HepG2 (cell line): ENCODE measurements around the gene HPS4. TPM values are rescaled to one million over a fixed set of nuclear protein-coding genes. Genes with fewer than 3 reads are reported as not detected.

ENCODE experiments used
- ATAC-seq: fragments of 200-7000 bp; cut with Tn5 transposase; 3 replicates; pipeline ENCODE4 v1.9.1; 2020; ENCODE audit warnings: mild to moderate bottlenecking, moderate library complexity
- BruUV-seq: library from RNA; stranded (reverse); fragments of 400-500 nt; replicated peaks from 2 replicates; lab custom pipeline; 2021; lab: Mats Ljungman, UMichigan
- CTCF ChIA-PET: fragments of 300-600 bp; formaldehyde crosslinking; extraction: SDS; loops from one replicate; lab custom pipeline; 2021; ENCODE audit warnings: low total read pairs, inconsistent platforms, low intra/inter-chr PET ratio; lab: Yijun Ruan, JAX
- POLR2A ChIA-PET: fragments of 350-600 bp; sonication (Branson Sonifier 250); formaldehyde crosslinking; loops from one replicate; lab custom pipeline; 2020; ENCODE audit warnings: antibody characterized with exemption, inconsistent platforms; lab: Yijun Ruan, JAX
- DNase-seq: peaks from one replicate; pipeline ENCODE4 v3.0.0-alpha.2; 2015; ENCODE audit warnings: low spot score
- FAIRE-seq: peaks from 3 replicates; lab custom pipeline; 2011; peaks lifted over from hg19 to GRCh38; lab: Jason Lieb, UNC
- H2AFZ ChIP-seq: one replicate; pipeline ENCODE4 v1.6.1; 2011; ENCODE audit warnings: low read length, inconsistent platforms
- H3K27ac ChIP-seq: fragments of 300-600 bp; 3 replicates; pipeline ENCODE4 v1.8.0; 2011; ENCODE audit warnings: mixed run types, mild to moderate bottlenecking, mixed read lengths, low read length, inconsistent platforms; ENCODE audit not compliant: insufficient read depth; ENCODE audit errors: extremely low read length
- H3K27me3 ChIP-seq, 2 experiments: fragments of 200-600 bp in 1 of 2; 2 replicates in 1 of 2; 3 replicates in 1 of 2; pipeline versions ENCODE4 v1.6.0 to v1.8.0; 2011; ENCODE audit warnings: low read length in 2 of 2, mild to moderate bottlenecking in 2 of 2, moderate library complexity in 2 of 2, inconsistent platforms in 1 of 2; ENCODE audit not compliant: insufficient read depth in 2 of 2, control insufficient read depth in 1 of 2
- H3K36me3 ChIP-seq, 2 experiments: fragments of 200-600 bp in 1 of 2; replicated peaks in 1 of 2; 2 replicates in 1 of 2; 3 replicates in 1 of 2; pipeline versions ENCODE4 v1.5.1 to v1.8.0; 2011; ENCODE audit warnings: low read length in 2 of 2, inconsistent platforms in 1 of 2; ENCODE audit not compliant: insufficient read depth in 2 of 2, control insufficient read depth in 1 of 2
- H3K4me1 ChIP-seq: 2 replicates; pipeline ENCODE4 v1.5.1; 2012; ENCODE audit warnings: low read length, inconsistent platforms; ENCODE audit not compliant: insufficient read depth
- H3K4me2 ChIP-seq: 2 replicates; pipeline ENCODE4 v1.6.0; 2011; ENCODE audit warnings: low read depth, low read length, inconsistent platforms
- H3K4me3 ChIP-seq, 3 experiments: fragments of 200-600 bp in 1 of 3; sonication (generic), shearing (Covaris generic) in 1 of 3; replicated peaks in 1 of 3; 2 replicates each; pipeline ENCODE4 v1.5.1; 2011 to 2016; ENCODE audit warnings: low read length in 3 of 3, inconsistent platforms in 2 of 3, low read depth in 2 of 3, mild to moderate bottlenecking in 2 of 3, control low read depth in 1 of 3, mixed read lengths in 1 of 3; ENCODE audit not compliant: insufficient read depth in 1 of 3
- H3K79me2 ChIP-seq: one replicate; pipeline ENCODE4 v1.6.1; 2011; ENCODE audit warnings: low read length, inconsistent platforms; ENCODE audit not compliant: insufficient read depth
- H3K9ac ChIP-seq: 2 replicates; pipeline ENCODE4 v1.6.0; 2011; ENCODE audit warnings: mild to moderate bottlenecking, low read depth, low read length, inconsistent platforms; ENCODE audit not compliant: insufficient read depth
- H3K9me3 ChIP-seq: 2 replicates; pipeline ENCODE4 v1.5.1; 2012; ENCODE audit warnings: mild to moderate bottlenecking, low read length
- H4K20me1 ChIP-seq: 2 replicates; pipeline ENCODE4 v1.6.0; 2011; ENCODE audit warnings: inconsistent platforms, mild to moderate bottlenecking, low read length, moderate library complexity; ENCODE audit not compliant: insufficient read depth
- ARHGAP35 ChIP-seq: sonication (generic); formaldehyde crosslinking; IDR thresholded peaks from 2 replicates; pipeline ENCODE4 v1.9.0; 2022; ENCODE audit warnings: mild to moderate bottlenecking, inconsistent platforms, moderate library complexity, missing genetic modification reagents, borderline replicate concordance
- ELF4 ChIP-seq: sonication (generic); formaldehyde crosslinking; IDR thresholded peaks from 2 replicates; pipeline ENCODE4 v1.5.0; 2020; ENCODE audit warnings: missing genetic modification reagents, mild to moderate bottlenecking, moderate library complexity, borderline replicate concordance
- ZNF3 ChIP-seq: IDR thresholded peaks from 2 replicates; pipeline ENCODE4 v1.7.0; 2017; ENCODE audit warnings: inconsistent platforms
- ZNF317 ChIP-seq: sonication (generic); formaldehyde crosslinking; IDR thresholded peaks from 2 replicates; pipeline ENCODE4 v1.5.0; 2020; ENCODE audit warnings: mild to moderate bottlenecking, missing genetic modification reagents
- ZNF572 ChIP-seq: sonication (generic); formaldehyde crosslinking; IDR thresholded peaks from 2 replicates; pipeline ENCODE4 v1.5.1; 2020; ENCODE audit warnings: mild to moderate bottlenecking, missing genetic modification reagents
- WGBS: methylation state at CpG from one replicate; pipeline ENCODE4 v1.1.6; 2017; ENCODE audit warnings: low lambda C conversion rate; 5-methylcytosine and 5-hydroxymethylcytosine counted together
- in situ Hi-C: cut with HindIII; loops from 2 replicates; pipeline ENCODE4 v1.10.0; 2017; ENCODE audit warnings: low pct_unique_long_range_greater_than_20kb; ENCODE audit not compliant: extremely low pct_ligation_motif_present
- intact Hi-C: fragments of 100-400 bp; cut with micrococcal nuclease; formaldehyde crosslinking; loops from one replicate; pipeline ENCODE4 v1.10.0; 2022; ENCODE audit not compliant: unreplicated experiment
- polyA plus RNA-seq, 8 experiments: library from polyadenylated mRNA; depleted of rRNA in 3 of 8; stranded (reverse) in 7 of 8; unstranded in 1 of 8; fragments of >200 nt; fragmentation: Illumina TruSeq in 4 of 8; extraction: Trizol in 4 of 8; gene quantifications; 2 replicates each; pipeline versions ENCODE4 v1.2.1 to v1.2.3, GENCODE V29; 2011 to 2016; ENCODE audit warnings: low read depth in 4 of 8, missing spikeins in 1 of 8, mixed read lengths in 1 of 8; ENCODE audit not compliant: insufficient read depth in 1 of 8
- total RNA-seq, 5 experiments: library from RNA; depleted of rRNA; stranded (reverse); fragments of >200 nt; fragmentation: Illumina TruSeq; extraction: Trizol; gene quantifications; 2 replicates each; pipeline ENCODE4 v1.2.3, GENCODE V29; 2016; ENCODE audit warnings: low read depth in 1 of 5
- TF ChIP-seq, protein P1 (sequence below): sonication (generic); formaldehyde crosslinking; IDR thresholded peaks from 2 replicates; pipeline ENCODE4 v1.4.0; 2020; ENCODE audit warnings: missing genetic modification reagents, borderline replicate concordance
- TF ChIP-seq, protein P2 (sequence below): sonication (generic); formaldehyde crosslinking; IDR thresholded peaks from 2 replicates; pipeline ENCODE4 v1.5.0; 2020; ENCODE audit warnings: missing genetic modification reagents
- TF ChIP-seq, protein P3 (sequence below): sonication (generic); formaldehyde crosslinking; IDR thresholded peaks from 2 replicates; pipeline ENCODE4 v1.4.0; 2020; ENCODE audit warnings: mild to moderate bottlenecking, missing genetic modification reagents

HPS4 gene
- total and polyA plus RNA-seq, 2 of the 13 experiments (the other 11 are each of a cell fraction or from before 2014, with no cell fraction given) = 27.4 to 34.0 TPM

DNA sequence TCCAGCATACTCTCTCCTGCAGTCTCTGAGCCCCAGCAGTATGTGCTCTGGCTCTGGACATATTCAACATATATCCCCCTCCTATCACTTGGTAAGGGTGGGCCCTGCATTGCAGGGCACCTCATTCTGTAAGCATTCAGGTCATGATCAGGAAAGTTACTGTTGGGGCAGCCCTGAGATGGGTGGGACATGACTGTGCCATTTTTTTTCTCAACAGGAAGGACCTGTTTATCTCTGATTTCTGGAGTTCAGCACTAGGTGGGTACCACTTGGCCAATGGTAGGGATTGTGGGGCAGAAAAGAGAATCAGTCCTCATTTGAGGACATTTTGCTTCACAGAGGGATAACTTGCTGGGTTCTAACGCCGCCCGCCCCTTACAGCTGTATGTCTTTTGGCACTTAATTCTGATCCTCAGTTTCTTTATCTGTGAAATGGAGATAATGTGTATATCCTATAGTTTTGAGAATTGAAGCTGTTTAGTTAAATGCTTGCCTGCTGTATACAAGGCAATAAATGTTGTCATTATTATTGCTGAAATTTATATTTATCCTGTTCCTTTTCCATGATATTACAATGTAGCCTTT lies 2.3 kb upstream of the HPS4 start:
- Histone ChIP-seq H3K27ac (peak overlapping the region; percentile 2), H3K4me2 (peak overlapping the region; percentile 93; the same call in 1 of the 2 replicates), H4K20me1 (no peaks in the 10 kb centered on the region), H3K9me3 (no peaks in the 10 kb centered on the region), H3K4me1 (peaks cover 70% of the 10 kb centered on the region), H3K36me3 (peaks cover 7 to 25% of the 10 kb centered on the region in 2 experiments), H2AFZ (no peak overlapping the region), H3K9ac (no peak overlapping the region), H3K79me2 (peaks cover 44% of the 10 kb centered on the region), H3K27me3 (no peaks in the 10 kb centered on the region; a peak in 1 of 5 replicates), H3K4me3 (no peak overlapping the region)
- FAIRE-seq = no peak
- in situ Hi-C loops (no loop called here), intact Hi-C loops (no loop called here)
- ChIA-PET POLR2A (no interaction called here), CTCF (no interaction called here)
- no peak for ATAC-seq
- TF ChIP-seq ZNF572 (CRISPR knock-in tag) = no peak
- TF ChIP-seq ZNF3 (CRISPR knock-in tag) = no peak
- TF ChIP-seq ZNF317 (CRISPR knock-in tag) = no peak
- TF ChIP-seq, protein P1, sequence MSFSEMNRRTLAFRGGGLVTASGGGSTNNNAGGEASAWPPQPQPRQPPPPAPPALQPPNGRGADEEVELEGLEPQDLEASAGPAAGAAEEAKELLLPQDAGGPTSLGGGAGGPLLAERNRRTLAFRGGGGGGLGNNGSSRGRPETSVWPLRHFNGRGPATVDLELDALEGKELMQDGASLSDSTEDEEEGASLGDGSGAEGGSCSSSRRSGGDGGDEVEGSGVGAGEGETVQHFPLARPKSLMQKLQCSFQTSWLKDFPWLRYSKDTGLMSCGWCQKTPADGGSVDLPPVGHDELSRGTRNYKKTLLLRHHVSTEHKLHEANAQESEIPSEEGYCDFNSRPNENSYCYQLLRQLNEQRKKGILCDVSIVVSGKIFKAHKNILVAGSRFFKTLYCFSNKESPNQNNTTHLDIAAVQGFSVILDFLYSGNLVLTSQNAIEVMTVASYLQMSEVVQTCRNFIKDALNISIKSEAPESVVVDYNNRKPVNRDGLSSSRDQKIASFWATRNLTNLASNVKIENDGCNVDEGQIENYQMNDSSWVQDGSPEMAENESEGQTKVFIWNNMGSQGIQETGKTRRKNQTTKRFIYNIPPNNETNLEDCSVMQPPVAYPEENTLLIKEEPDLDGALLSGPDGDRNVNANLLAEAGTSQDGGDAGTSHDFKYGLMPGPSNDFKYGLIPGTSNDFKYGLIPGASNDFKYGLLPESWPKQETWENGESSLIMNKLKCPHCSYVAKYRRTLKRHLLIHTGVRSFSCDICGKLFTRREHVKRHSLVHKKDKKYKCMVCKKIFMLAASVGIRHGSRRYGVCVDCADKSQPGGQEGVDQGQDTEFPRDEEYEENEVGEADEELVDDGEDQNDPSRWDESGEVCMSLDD (CRISPR knock-in tag) = no peak
- no peak for TF ChIP-seq ELF4 (CRISPR knock-in tag)
- TF ChIP-seq ARHGAP35 (CRISPR knock-in tag) = no peak
- TF ChIP-seq, protein P2, sequence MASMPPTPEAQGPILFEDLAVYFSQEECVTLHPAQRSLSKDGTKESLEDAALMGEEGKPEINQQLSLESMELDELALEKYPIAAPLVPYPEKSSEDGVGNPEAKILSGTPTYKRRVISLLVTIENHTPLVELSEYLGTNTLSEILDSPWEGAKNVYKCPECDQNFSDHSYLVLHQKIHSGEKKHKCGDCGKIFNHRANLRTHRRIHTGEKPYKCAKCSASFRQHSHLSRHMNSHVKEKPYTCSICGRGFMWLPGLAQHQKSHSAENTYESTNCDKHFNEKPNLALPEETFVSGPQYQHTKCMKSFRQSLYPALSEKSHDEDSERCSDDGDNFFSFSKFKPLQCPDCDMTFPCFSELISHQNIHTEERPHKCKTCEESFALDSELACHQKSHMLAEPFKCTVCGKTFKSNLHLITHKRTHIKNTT (CRISPR knock-in tag) = no peak
- TF ChIP-seq, protein P3, sequence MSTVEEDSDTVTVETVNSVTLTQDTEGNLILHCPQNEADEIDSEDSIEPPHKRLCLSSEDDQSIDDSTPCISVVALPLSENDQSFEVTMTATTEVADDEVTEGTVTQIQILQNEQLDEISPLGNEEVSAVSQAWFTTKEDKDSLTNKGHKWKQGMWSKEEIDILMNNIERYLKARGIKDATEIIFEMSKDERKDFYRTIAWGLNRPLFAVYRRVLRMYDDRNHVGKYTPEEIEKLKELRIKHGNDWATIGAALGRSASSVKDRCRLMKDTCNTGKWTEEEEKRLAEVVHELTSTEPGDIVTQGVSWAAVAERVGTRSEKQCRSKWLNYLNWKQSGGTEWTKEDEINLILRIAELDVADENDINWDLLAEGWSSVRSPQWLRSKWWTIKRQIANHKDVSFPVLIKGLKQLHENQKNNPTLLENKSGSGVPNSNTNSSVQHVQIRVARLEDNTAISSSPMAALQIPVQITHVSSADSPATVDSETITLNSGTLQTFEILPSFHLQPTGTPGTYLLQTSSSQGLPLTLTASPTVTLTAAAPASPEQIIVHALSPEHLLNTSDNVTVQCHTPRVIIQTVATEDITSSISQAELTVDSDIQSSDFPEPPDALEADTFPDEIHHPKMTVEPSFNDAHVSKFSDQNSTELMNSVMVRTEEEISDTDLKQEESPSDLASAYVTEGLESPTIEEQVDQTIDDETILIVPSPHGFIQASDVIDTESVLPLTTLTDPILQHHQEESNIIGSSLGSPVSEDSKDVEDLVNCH = no peak
- no TSS peak for BruUV-seq
- WGBS = 67% methylated on average over 3 of the region's 3 CpGs
- DNase-seq = no peak
